GM23338 (cell line): ENCODE data around the gene DHX32. TPM values are rescaled to one million over a fixed set of nuclear protein-coding genes. Genes with fewer than 3 reads are reported as not detected.

ENCODE experiments used
- ATAC-seq: fragments of 200-7000 bp; cut with Tn5 transposase; 3 replicates; pipeline ENCODE4 v1.9.1; 2020
- DNase-seq: peaks from one replicate; pipeline ENCODE4 v3.0.0-alpha.2; 2015; ENCODE audit warnings: low spot score
- H2AFZ ChIP-seq: fragments of 200-600 bp; sonication (generic); 2 replicates; pipeline ENCODE4 v1.8.0; 2016; ENCODE audit warnings: antibody characterized with exemption, mild to moderate bottlenecking, moderate library complexity
- H3F3A ChIP-seq: fragments of 200-600 bp; sonication (generic); replicated peaks from 2 replicates; pipeline ENCODE4 v1.8.0; 2017; ENCODE audit warnings: antibody characterized with exemption, mixed run types, low read depth
- H3K27ac ChIP-seq: fragments of 200-600 bp; sonication (generic); 2 replicates; pipeline ENCODE4 v1.6.1; 2016; ENCODE audit warnings: low read depth
- H3K27me3 ChIP-seq: fragments of 200-600 bp; sonication (generic); 2 replicates; pipeline ENCODE4 v1.8.0; 2016; ENCODE audit warnings: mild to moderate bottlenecking, mixed run types, moderate library complexity; ENCODE audit not compliant: insufficient read depth
- H3K36me3 ChIP-seq: fragments of 200-600 bp; sonication (generic); 2 replicates; pipeline ENCODE4 v1.8.0; 2016; ENCODE audit warnings: mild to moderate bottlenecking; ENCODE audit not compliant: insufficient read depth
- H3K4me1 ChIP-seq: fragments of 200-600 bp; sonication (generic); 2 replicates; pipeline ENCODE4 v1.8.0; 2016; ENCODE audit warnings: mild to moderate bottlenecking, moderate library complexity; ENCODE audit not compliant: insufficient read depth
- H3K4me2 ChIP-seq: fragments of 200-600 bp; sonication (generic); 2 replicates; pipeline ENCODE4 v1.7.1; 2017; ENCODE audit warnings: mixed run types
- H3K4me3 ChIP-seq: fragments of 200-600 bp; sonication (generic); 2 replicates; pipeline ENCODE4 v1.6.1; 2016; ENCODE audit warnings: mixed run types
- H3K79me2 ChIP-seq: fragments of 200-600 bp; sonication (generic); replicated peaks from 2 replicates; pipeline ENCODE4 v1.8.0; 2017; ENCODE audit warnings: mild to moderate bottlenecking; ENCODE audit not compliant: insufficient read depth
- H3K9me2 ChIP-seq: fragments of 200-600 bp; sonication (generic); 2 replicates; pipeline ENCODE4 v1.8.0; 2017; ENCODE audit not compliant: insufficient read depth
- H4K20me1 ChIP-seq: fragments of 200-600 bp; sonication (generic); replicated peaks from 2 replicates; pipeline ENCODE4 v1.8.0; 2017; ENCODE audit warnings: mild to moderate bottlenecking; ENCODE audit not compliant: insufficient read depth
- H3K27ac Mint-ChIP-seq: 2 replicates; pipeline ENCODE4 v1.8.0; 2020; ENCODE audit warnings: inconsistent platforms, mild to moderate bottlenecking, moderate library complexity, mixed read lengths
- H3K27me3 Mint-ChIP-seq: 3 replicates; pipeline ENCODE4 v1.8.0; 2022; ENCODE audit warnings: low read depth, mild to moderate bottlenecking, moderate library complexity, mixed read lengths, inconsistent platforms; ENCODE audit not compliant: insufficient read depth, poor library complexity
- H3K36me3 Mint-ChIP-seq: 3 replicates; pipeline ENCODE4 v1.8.0; 2021; ENCODE audit warnings: low read depth, mild to moderate bottlenecking, inconsistent platforms, moderate library complexity, mixed read lengths
- H3K4me1 Mint-ChIP-seq: 3 replicates; pipeline ENCODE4 v1.8.0; 2020; ENCODE audit warnings: mild to moderate bottlenecking, inconsistent platforms, mixed read lengths
- H3K4me3 Mint-ChIP-seq: 3 replicates; pipeline ENCODE4 v1.8.0; 2021; ENCODE audit warnings: moderate library complexity, mild to moderate bottlenecking, inconsistent platforms, mixed read lengths
- H3K9me3 Mint-ChIP-seq: 3 replicates; pipeline ENCODE4 v1.8.0; 2020; ENCODE audit warnings: moderate library complexity, mild to moderate bottlenecking, inconsistent platforms, mixed read lengths
- CREB1 ChIP-seq: fragments of 250-450 bp; sonication (Bioruptor Pico); IDR thresholded peaks from 2 replicates; pipeline ENCODE4 v1.5.0; 2020; ENCODE audit warnings: low read depth, mild to moderate bottlenecking, moderate library complexity
- EZH2 ChIP-seq: fragments of 200-600 bp; sonication (generic); IDR thresholded peaks from one replicate; pipeline ENCODE4 v1.8.0; 2017; ENCODE audit warnings: antibody characterized with exemption, mild to moderate bottlenecking, low read depth; ENCODE audit not compliant: unreplicated experiment
- EZH2phosphoT487 ChIP-seq: fragments of 200-600 bp; sonication (generic); IDR thresholded peaks from one replicate; pipeline ENCODE4 v1.8.1; 2018; ENCODE audit warnings: antibody characterized with exemption; ENCODE audit not compliant: unreplicated experiment
- JUNB ChIP-seq: IDR thresholded peaks from one replicate; pipeline ENCODE4 v1.6.1; 2016; ENCODE audit warnings: antibody characterized with exemption; ENCODE audit not compliant: unreplicated experiment
- NANOG ChIP-seq: IDR thresholded peaks from 2 replicates; pipeline ENCODE4 v1.6.1; 2016; ENCODE audit warnings: antibody characterized with exemption, borderline replicate concordance
- POLR2AphosphoS5 ChIP-seq: IDR thresholded peaks from 2 replicates; pipeline ENCODE4 v1.6.1; 2016; ENCODE audit warnings: antibody characterized with exemption, low read depth
- STAT1 ChIP-seq: IDR thresholded peaks from one replicate; pipeline ENCODE4 v1.6.1; 2016; ENCODE audit warnings: antibody characterized with exemption; ENCODE audit not compliant: unreplicated experiment
- ZNF114 ChIP-seq: fragments of 250-450 bp; sonication (Bioruptor Pico); IDR thresholded peaks from 2 replicates; pipeline ENCODE4 v1.5.0; 2020; ENCODE audit warnings: mild to moderate bottlenecking, moderate library complexity
- ZNF331 ChIP-seq: fragments of 250-450 bp; sonication (Bioruptor Pico); IDR thresholded peaks from 2 replicates; pipeline ENCODE4 v1.5.0; 2020; ENCODE audit warnings: low read depth, mild to moderate bottlenecking, moderate library complexity
- polyA plus RNA-seq: library from polyadenylated mRNA; unstranded; fragments of >200 nt; fragmentation: Nextera tagmentation; extraction: Ambion mirVana; gene quantifications from 2 replicates; pipeline ENCODE4 v1.2.1, GENCODE V29; 2016
- total RNA-seq: library from RNA; depleted of rRNA; stranded (reverse); fragments of >200 nt; shearing (Covaris generic); gene quantifications from 2 replicates; pipeline ENCODE4 v1.2.3, GENCODE V29; 2014
- TF ChIP-seq, protein P1 (sequence below), 2 experiments: fragments of 200-600 bp in 1 of 2; sonication (generic) in 1 of 2; conservative IDR thresholded peaks; 2 replicates each; pipeline versions ENCODE4 v1.5.1 to v1.6.1; 2016 to 2017; ENCODE audit warnings: antibody characterized with exemption in 2 of 2, low read depth in 2 of 2, mild to moderate bottlenecking in 2 of 2, moderate library complexity in 1 of 2
- TF ChIP-seq, protein P2 (sequence below): fragments of 250-450 bp; sonication (Bioruptor Pico); IDR thresholded peaks from 2 replicates; pipeline ENCODE4 v1.5.0; 2020; ENCODE audit warnings: mild to moderate bottlenecking, moderate library complexity
- TF ChIP-seq, protein P3 (sequence below): IDR thresholded peaks from one replicate; pipeline ENCODE4 v1.6.1; 2018; ENCODE audit warnings: antibody characterized with exemption; ENCODE audit not compliant: unreplicated experiment
- TF ChIP-seq, protein P4 (sequence below): IDR thresholded peaks from 2 replicates; pipeline ENCODE4 v1.6.1; 2016; ENCODE audit warnings: antibody characterized with exemption

DHX32 gene
- total and polyA plus RNA-seq, 2 experiments from 2014 or later: 9.5 to 21.6 TPM

DNA sequence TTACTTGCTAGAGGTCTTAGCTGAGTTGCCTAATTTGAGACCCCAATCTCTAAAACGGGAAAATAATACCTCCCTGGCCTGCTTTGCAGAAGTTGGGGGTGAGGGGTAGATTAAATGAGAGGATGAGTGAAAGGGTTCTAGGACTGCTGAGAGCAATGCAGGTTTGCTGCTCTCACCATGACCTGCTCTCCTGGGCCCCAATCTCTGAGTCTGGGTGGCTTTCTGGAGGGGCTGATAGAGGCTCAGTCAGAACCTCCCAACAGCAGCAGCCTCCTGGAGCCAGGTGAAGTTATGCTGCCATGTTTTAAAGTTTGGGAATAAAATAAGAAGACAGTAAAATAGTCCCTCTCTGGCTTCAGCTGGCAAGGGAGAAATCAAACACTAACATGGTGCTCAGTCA lies 65.3 kb downstream of the DHX32 start:
- Mint-ChIP-seq H3K4me1 (no peaks in the 10 kb centered on the region), H3K27me3 (no peaks in the 10 kb centered on the region), H3K4me3 (no peak overlapping the region), H3K36me3 (peaks cover 13% of the 10 kb centered on the region; the same call in 2 of the 3 replicates), H3K27ac (no peak overlapping the region), H3K9me3 (no peaks in the 10 kb centered on the region)
- Histone ChIP-seq H3K27ac (no peak overlapping the region), H3F3A (no peaks in the 10 kb centered on the region), H3K79me2 (no peaks in the 10 kb centered on the region), H3K36me3 (no peaks in the 10 kb centered on the region; the same call in 1 of the 2 replicates), H3K9me2 (no peaks in the 10 kb centered on the region), H3K27me3 (no peaks in the 10 kb centered on the region), H4K20me1 (no peaks in the 10 kb centered on the region), H3K4me3 (no peak overlapping the region), H2AFZ (no peak overlapping the region), H3K4me1 (no peaks in the 10 kb centered on the region), H3K4me2 (no peak overlapping the region)
- TF ChIP-seq POLR2AphosphoS5 (no peak), EZH2phosphoT487 (no peak), CREB1 (CRISPR knock-in tag) (no peak), STAT1 (no peak), EZH2 (no peak), ZNF331 (CRISPR knock-in tag) (no peak), NANOG (no peak), JUNB (no peak), ZNF114 (CRISPR knock-in tag) (no peak)
- TF ChIP-seq, protein P1, sequence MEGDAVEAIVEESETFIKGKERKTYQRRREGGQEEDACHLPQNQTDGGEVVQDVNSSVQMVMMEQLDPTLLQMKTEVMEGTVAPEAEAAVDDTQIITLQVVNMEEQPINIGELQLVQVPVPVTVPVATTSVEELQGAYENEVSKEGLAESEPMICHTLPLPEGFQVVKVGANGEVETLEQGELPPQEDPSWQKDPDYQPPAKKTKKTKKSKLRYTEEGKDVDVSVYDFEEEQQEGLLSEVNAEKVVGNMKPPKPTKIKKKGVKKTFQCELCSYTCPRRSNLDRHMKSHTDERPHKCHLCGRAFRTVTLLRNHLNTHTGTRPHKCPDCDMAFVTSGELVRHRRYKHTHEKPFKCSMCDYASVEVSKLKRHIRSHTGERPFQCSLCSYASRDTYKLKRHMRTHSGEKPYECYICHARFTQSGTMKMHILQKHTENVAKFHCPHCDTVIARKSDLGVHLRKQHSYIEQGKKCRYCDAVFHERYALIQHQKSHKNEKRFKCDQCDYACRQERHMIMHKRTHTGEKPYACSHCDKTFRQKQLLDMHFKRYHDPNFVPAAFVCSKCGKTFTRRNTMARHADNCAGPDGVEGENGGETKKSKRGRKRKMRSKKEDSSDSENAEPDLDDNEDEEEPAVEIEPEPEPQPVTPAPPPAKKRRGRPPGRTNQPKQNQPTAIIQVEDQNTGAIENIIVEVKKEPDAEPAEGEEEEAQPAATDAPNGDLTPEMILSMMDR (conservative IDR thresholded peaks at IDR 0.05; ENCODE audit: low read depth in 2 of 2): no peak
- TF ChIP-seq, protein P2, sequence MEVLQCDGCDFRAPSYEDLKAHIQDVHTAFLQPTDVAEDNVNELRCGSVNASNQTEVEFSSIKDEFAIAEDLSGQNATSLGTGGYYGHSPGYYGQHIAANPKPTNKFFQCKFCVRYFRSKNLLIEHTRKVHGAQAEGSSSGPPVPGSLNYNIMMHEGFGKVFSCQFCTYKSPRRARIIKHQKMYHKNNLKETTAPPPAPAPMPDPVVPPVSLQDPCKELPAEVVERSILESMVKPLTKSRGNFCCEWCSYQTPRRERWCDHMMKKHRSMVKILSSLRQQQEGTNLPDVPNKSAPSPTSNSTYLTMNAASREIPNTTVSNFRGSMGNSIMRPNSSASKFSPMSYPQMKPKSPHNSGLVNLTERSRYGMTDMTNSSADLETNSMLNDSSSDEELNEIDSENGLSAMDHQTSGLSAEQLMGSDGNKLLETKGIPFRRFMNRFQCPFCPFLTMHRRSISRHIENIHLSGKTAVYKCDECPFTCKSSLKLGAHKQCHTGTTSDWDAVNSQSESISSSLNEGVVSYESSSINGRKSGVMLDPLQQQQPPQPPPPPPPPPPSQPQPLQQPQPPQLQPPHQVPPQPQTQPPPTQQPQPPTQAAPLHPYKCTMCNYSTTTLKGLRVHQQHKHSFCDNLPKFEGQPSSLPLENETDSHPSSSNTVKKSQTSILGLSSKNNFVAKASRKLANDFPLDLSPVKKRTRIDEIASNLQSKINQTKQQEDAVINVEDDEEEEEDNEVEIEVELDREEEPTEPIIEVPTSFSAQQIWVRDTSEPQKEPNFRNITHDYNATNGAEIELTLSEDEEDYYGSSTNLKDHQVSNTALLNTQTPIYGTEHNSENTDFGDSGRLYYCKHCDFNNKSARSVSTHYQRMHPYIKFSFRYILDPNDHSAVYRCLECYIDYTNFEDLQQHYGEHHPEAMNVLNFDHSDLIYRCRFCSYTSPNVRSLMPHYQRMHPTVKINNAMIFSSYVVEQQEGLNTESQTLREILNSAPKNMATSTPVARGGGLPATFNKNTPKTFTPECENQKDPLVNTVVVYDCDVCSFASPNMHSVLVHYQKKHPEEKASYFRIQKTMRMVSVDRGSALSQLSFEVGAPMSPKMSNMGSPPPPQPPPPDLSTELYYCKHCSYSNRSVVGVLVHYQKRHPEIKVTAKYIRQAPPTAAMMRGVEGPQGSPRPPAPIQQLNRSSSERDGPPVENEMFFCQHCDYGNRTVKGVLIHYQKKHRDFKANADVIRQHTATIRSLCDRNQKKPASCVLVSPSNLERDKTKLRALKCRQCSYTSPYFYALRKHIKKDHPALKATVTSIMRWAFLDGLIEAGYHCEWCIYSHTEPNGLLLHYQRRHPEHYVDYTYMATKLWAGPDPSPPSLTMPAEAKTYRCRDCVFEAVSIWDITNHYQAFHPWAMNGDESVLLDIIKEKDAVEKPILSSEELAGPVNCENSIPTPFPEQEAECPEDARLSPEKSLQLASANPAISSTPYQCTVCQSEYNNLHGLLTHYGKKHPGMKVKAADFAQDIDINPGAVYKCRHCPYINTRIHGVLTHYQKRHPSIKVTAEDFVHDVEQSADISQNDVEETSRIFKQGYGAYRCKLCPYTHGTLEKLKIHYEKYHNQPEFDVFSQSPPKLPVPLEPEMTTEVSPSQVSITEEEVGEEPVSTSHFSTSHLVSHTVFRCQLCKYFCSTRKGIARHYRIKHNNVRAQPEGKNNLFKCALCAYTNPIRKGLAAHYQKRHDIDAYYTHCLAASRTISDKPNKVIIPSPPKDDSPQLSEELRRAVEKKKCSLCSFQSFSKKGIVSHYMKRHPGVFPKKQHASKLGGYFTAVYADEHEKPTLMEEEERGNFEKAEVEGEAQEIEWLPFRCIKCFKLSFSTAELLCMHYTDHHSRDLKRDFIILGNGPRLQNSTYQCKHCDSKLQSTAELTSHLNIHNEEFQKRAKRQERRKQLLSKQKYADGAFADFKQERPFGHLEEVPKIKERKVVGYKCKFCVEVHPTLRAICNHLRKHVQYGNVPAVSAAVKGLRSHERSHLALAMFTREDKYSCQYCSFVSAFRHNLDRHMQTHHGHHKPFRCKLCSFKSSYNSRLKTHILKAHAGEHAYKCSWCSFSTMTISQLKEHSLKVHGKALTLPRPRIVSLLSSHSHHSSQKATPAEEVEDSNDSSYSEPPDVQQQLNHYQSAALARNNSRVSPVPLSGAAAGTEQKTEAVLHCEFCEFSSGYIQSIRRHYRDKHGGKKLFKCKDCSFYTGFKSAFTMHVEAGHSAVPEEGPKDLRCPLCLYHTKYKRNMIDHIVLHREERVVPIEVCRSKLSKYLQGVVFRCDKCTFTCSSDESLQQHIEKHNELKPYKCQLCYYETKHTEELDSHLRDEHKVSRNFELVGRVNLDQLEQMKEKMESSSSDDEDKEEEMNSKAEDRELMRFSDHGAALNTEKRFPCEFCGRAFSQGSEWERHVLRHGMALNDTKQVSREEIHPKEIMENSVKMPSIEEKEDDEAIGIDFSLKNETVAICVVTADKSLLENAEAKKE (CRISPR knock-in tag): no peak
- TF ChIP-seq, protein P3, sequence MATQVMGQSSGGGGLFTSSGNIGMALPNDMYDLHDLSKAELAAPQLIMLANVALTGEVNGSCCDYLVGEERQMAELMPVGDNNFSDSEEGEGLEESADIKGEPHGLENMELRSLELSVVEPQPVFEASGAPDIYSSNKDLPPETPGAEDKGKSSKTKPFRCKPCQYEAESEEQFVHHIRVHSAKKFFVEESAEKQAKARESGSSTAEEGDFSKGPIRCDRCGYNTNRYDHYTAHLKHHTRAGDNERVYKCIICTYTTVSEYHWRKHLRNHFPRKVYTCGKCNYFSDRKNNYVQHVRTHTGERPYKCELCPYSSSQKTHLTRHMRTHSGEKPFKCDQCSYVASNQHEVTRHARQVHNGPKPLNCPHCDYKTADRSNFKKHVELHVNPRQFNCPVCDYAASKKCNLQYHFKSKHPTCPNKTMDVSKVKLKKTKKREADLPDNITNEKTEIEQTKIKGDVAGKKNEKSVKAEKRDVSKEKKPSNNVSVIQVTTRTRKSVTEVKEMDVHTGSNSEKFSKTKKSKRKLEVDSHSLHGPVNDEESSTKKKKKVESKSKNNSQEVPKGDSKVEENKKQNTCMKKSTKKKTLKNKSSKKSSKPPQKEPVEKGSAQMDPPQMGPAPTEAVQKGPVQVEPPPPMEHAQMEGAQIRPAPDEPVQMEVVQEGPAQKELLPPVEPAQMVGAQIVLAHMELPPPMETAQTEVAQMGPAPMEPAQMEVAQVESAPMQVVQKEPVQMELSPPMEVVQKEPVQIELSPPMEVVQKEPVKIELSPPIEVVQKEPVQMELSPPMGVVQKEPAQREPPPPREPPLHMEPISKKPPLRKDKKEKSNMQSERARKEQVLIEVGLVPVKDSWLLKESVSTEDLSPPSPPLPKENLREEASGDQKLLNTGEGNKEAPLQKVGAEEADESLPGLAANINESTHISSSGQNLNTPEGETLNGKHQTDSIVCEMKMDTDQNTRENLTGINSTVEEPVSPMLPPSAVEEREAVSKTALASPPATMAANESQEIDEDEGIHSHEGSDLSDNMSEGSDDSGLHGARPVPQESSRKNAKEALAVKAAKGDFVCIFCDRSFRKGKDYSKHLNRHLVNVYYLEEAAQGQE: no peak
- TF ChIP-seq, protein P4, sequence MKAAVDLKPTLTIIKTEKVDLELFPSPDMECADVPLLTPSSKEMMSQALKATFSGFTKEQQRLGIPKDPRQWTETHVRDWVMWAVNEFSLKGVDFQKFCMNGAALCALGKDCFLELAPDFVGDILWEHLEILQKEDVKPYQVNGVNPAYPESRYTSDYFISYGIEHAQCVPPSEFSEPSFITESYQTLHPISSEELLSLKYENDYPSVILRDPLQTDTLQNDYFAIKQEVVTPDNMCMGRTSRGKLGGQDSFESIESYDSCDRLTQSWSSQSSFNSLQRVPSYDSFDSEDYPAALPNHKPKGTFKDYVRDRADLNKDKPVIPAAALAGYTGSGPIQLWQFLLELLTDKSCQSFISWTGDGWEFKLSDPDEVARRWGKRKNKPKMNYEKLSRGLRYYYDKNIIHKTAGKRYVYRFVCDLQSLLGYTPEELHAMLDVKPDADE: no peak
- DNase-seq (no peak), ATAC-seq (no peak)
